DOHH2 (cell line): Measurements from ENCODE around the gene STARD3.

Experiments
- EZH2phosphoT487 ChIP-seq: fragments of 200-600 bp; sonication (generic); IDR thresholded peaks from 2 replicates; pipeline ENCODE4 v1.6.1; 2017; ENCODE audit warnings: borderline replicate concordance, mild to moderate bottlenecking, antibody characterized with exemption, low read length, moderate library complexity, mixed read lengths
- TF ChIP-seq, protein P1 (sequence below): fragments of 200-600 bp; sonication (generic); IDR thresholded peaks from one replicate; pipeline ENCODE4 v1.5.1; 2014; ENCODE audit warnings: antibody characterized with exemption, mild to moderate bottlenecking, low read depth, low read length; ENCODE audit not compliant: poor library complexity, severe bottlenecking

DNA sequence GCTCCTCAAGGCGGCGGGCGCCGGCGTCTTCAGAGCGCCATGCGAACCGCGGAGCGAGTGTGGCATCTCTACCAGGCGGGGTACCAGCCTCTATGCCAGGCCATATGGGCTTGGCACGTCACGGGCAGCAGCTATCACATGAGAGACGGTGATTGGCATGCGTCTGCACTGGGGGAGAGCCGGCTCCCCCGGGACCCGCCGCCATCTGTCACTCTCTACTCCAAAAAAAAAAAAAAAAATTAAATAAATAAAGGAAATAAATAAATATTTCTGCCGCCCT lies 29.2 kb upstream of the STARD3 start, which contains the start of gene NEUROD2:
- TF ChIP-seq, protein P1, sequence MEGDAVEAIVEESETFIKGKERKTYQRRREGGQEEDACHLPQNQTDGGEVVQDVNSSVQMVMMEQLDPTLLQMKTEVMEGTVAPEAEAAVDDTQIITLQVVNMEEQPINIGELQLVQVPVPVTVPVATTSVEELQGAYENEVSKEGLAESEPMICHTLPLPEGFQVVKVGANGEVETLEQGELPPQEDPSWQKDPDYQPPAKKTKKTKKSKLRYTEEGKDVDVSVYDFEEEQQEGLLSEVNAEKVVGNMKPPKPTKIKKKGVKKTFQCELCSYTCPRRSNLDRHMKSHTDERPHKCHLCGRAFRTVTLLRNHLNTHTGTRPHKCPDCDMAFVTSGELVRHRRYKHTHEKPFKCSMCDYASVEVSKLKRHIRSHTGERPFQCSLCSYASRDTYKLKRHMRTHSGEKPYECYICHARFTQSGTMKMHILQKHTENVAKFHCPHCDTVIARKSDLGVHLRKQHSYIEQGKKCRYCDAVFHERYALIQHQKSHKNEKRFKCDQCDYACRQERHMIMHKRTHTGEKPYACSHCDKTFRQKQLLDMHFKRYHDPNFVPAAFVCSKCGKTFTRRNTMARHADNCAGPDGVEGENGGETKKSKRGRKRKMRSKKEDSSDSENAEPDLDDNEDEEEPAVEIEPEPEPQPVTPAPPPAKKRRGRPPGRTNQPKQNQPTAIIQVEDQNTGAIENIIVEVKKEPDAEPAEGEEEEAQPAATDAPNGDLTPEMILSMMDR: no peak
- TF ChIP-seq EZH2phosphoT487: no peak
